GM23248 (cell line): Measurements from ENCODE around the gene C2orf81. TPM values are rescaled to one million over a fixed set of nuclear protein-coding genes. Genes with fewer than 3 reads are reported as not detected.

Source experiments
- DNase-seq: peaks from one replicate; pipeline ENCODE4 v3.0.0-alpha.2; 2015
- H2AFZ ChIP-seq: fragments of 200-600 bp; sonication (generic); 2 replicates; pipeline ENCODE4 v1.6.1; 2016; ENCODE audit warnings: antibody characterized with exemption
- H3F3A ChIP-seq: fragments of 200-600 bp; sonication (generic); 2 replicates; pipeline ENCODE4 v1.6.1; 2016; ENCODE audit warnings: mild to moderate bottlenecking, antibody characterized with exemption, mixed run types; ENCODE audit not compliant: insufficient read depth
- H3K27ac ChIP-seq: fragments of 200-600 bp; sonication (generic); 2 replicates; pipeline ENCODE4 v1.5.1; 2016; ENCODE audit warnings: mild to moderate bottlenecking
- H3K27me3 ChIP-seq: fragments of 200-600 bp; sonication (generic); replicated peaks from 2 replicates; pipeline ENCODE4 v1.6.1; 2016; ENCODE audit warnings: mild to moderate bottlenecking; ENCODE audit not compliant: insufficient read depth
- H3K36me3 ChIP-seq: fragments of 200-600 bp; sonication (generic); 2 replicates; pipeline ENCODE4 v1.6.1; 2016; ENCODE audit warnings: low read depth, mild to moderate bottlenecking
- H3K4me1 ChIP-seq: fragments of 200-600 bp; sonication (generic); 2 replicates; pipeline ENCODE4 v1.6.1; 2016; ENCODE audit warnings: mild to moderate bottlenecking; ENCODE audit not compliant: insufficient read depth
- H3K4me2 ChIP-seq: fragments of 200-600 bp; sonication (generic); one replicate; pipeline ENCODE4 v1.6.1; 2016; ENCODE audit warnings: mild to moderate bottlenecking; ENCODE audit not compliant: unreplicated experiment
- H3K4me3 ChIP-seq: fragments of 200-600 bp; sonication (generic); 2 replicates; pipeline ENCODE4 v1.5.1; 2016; ENCODE audit warnings: mild to moderate bottlenecking
- H3K79me2 ChIP-seq: fragments of 200-600 bp; sonication (generic); 2 replicates; pipeline ENCODE4 v1.6.1; 2016; ENCODE audit warnings: mild to moderate bottlenecking; ENCODE audit not compliant: insufficient read depth
- H3K9ac ChIP-seq: fragments of 200-600 bp; sonication (generic); 2 replicates; pipeline ENCODE4 v1.6.1; 2016; ENCODE audit warnings: mild to moderate bottlenecking
- H3K9me2 ChIP-seq: fragments of 200-600 bp; sonication (generic); 2 replicates; pipeline ENCODE4 v1.6.1; 2016; ENCODE audit warnings: mixed run types, mild to moderate bottlenecking, moderate library complexity; ENCODE audit not compliant: insufficient read depth
- H3K9me3 ChIP-seq: fragments of 200-600 bp; sonication (generic); one replicate; pipeline ENCODE4 v1.6.1; 2017; ENCODE audit warnings: low read depth
- H4K20me1 ChIP-seq: fragments of 200-600 bp; sonication (generic); 2 replicates; pipeline ENCODE4 v1.6.0; 2016; ENCODE audit not compliant: insufficient read depth
- EZH2 ChIP-seq: fragments of 200-600 bp; sonication (generic); IDR thresholded peaks from 2 replicates; pipeline ENCODE4 v1.6.1; 2018; ENCODE audit warnings: antibody characterized with exemption, mild to moderate bottlenecking; ENCODE audit not compliant: insufficient read depth, poor library complexity, severe bottlenecking
- EZH2phosphoT487 ChIP-seq: fragments of 200-600 bp; sonication (generic); IDR thresholded peaks from 2 replicates; pipeline ENCODE4 v1.6.1; 2018; ENCODE audit warnings: antibody characterized with exemption, moderate library complexity, mild to moderate bottlenecking, low read depth; ENCODE audit not compliant: insufficient read depth
- WGBS, 2 experiments: methylation state at CpG; one replicate each; pipeline ENCODE4 v1.1.6; 2015 to 2017; ENCODE audit warnings: low lambda C conversion rate in 2 of 2, low coverage in 1 of 2; ENCODE audit errors: missing lambda C conversion rate in 2 of 2; 5-methylcytosine and 5-hydroxymethylcytosine counted together
- in situ Hi-C: fragments of 300-500 bp; cut with MboI; formaldehyde crosslinking; loops from 2 replicates; pipeline ENCODE4 v1.15.0; 2020
- polyA plus RNA-seq: library from polyadenylated mRNA; unstranded; fragments of >200 nt; fragmentation: Nextera tagmentation; extraction: Ambion mirVana; gene quantifications from 2 replicates; pipeline ENCODE4 v1.2.1, GENCODE V29; 2016
- total RNA-seq: library from RNA; depleted of rRNA; stranded (reverse); fragments of >200 nt; shearing (Covaris generic); gene quantifications from 2 replicates; pipeline ENCODE4 v1.2.3, GENCODE V29; 2014

Gene C2orf81
- total and polyA plus RNA-seq, 2 experiments from 2014 or later: 3.5 to 6.0 TPM

DNA sequence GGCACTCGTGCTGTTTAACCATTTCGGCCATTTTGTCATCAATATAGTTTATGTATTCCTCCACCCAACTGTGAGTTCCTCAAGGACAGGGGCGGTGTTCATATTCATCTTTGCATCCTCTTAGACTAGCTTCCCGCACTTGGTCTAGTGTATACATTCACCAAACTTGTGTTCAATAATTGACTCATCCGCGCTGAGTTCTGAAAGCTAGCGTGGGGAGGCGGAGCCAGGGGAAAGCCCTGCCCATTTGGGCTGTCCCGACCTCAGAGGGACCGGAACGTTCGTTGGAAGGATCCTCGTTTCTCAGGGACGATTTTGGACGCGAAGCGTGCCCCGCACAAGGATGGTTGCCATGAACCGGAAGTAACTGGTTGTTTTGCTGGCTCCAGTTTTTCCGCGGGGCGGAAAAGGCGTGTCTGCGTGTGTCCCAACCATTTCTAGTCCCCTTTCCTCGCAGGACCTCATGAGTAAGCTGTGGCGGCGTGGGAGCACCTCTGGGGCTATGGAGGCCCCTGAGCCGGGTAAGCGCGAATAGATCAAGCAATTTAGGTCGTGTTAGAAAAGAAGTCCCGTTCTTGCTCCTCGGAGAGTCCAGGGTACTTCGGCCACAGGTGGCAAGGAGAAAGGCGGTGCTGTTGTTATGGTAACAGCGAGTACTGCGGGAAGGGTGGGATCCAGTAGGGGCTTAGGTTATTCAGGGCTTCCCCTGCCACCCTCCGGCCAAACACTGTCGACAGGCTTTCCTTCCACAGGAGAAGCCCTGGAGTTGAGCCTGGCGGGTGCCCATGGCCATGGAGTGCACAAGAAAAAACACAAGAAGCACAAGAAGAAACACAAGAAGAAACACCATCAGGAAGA is 33.5 kb upstream of the C2orf81 start, which contains the start of gene INO80B:
TSS of gene INO80B (plus strand) at position 434 of the 858 bp plus-strand sequence. CDS start at position 464, 30 bp downstream.
- no peaks in the 10 kb centered on the region for H3K36me3 ChIP-seq
- no peak for TF ChIP-seq EZH2
- TF ChIP-seq EZH2phosphoT487: no peak
- H3K4me1 ChIP-seq: peaks cover 9% of the 10 kb centered on the region
- H2AFZ ChIP-seq: peak within 1 kb of the TSS; percentile 90
- 2% methylated on average over 40 of the region's 40 CpGs for WGBS, 2 experiments
- peaks cover 30% of the 10 kb centered on the region for H3K79me2 ChIP-seq
- no peaks in the 10 kb centered on the region for H3K9me2 ChIP-seq
- H3K9me3 ChIP-seq: no peaks in the 10 kb centered on the region
- peak within 1 kb of the TSS; percentile 90 for H3K4me3 ChIP-seq
- peak within 1 kb of the TSS; percentile 24 for H3K27ac ChIP-seq
- DNase-seq: peak; percentile 99
- no peaks in the 10 kb centered on the region for H3K27me3 ChIP-seq
- H3K9ac ChIP-seq: peak within 1 kb of the TSS; percentile 81
- H3F3A ChIP-seq: peaks cover 7% of the 10 kb centered on the region; the same call in 1 of the 2 replicates
- H3K4me2 ChIP-seq: peak within 1 kb of the TSS; percentile 80
- H4K20me1 ChIP-seq: no peaks in the 10 kb centered on the region
- in situ Hi-C loops: no loop called here

DNA sequence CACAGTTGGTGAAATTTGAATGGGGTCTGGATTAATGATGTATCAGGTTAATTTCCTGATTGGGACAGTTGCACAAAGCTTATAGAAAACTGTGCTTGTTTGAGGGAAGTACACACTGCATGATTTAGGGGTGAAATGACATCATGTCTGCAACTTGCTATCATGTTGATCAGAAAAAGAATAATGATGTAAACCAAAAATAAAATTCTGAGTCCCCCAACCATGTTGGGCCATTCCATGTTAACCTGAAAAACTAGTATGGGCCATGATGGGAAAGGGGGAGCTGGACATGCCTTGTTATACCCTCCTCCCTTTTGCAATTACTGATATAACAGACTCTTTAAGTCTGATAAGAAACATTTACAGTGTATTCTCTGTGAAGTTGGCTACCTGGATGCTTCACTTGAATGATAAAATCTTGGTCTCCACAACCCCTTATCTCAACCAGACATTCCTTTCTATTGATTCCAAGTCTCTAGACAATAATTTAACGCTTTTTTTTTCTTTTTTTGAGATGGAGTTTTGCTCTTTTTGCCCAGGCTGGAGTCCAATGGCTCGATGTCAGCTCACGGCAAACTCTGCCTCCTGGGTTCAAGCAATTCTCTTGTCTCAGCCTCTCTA is 29.3 kb upstream of the C2orf81 start:
- WGBS, 2 experiments: 72 to 74% methylated on average over 3 of the region's 3 CpGs
- Histone ChIP-seq H3K27me3 (no peaks in the 10 kb centered on the region), H3K9ac (no peak overlapping the region), H3K9me2 (no peaks in the 10 kb centered on the region), H3K9me3 (no peaks in the 10 kb centered on the region), H3K36me3 (no peaks in the 10 kb centered on the region), H3K4me3 (no peak overlapping the region), H3K27ac (no peak overlapping the region), H3K4me1 (peaks cover 3% of the 10 kb centered on the region), H4K20me1 (no peaks in the 10 kb centered on the region), H2AFZ (no peak overlapping the region), H3K79me2 (peaks cover 7% of the 10 kb centered on the region), H3F3A (no peaks in the 10 kb centered on the region), H3K4me2 (no peak overlapping the region)
- TF ChIP-seq EZH2phosphoT487 (no peak), EZH2 (no peak)
- in situ Hi-C loops: no loop called here
- no peak for DNase-seq

DNA sequence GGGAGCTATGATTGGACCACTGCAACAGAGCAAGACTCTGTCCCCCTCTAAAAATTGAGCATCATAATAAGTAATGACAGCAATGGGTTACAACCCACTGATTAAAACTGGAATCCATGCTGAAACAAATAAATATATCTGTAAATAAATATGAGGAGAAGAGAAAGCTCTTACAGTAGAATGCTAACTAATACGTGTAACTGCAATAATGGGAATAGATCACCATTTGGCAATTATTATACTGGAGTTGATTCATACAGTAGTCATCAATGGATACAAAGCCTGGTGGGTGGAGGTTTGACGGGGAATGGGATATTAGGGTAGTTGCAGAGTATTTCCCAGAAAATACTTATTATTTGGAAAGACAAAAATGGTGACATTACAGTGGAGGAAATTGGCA is 27.4 kb upstream of the C2orf81 start:
- Histone ChIP-seq H3K9me3 (no peaks in the 10 kb centered on the region), H3K27me3 (no peaks in the 10 kb centered on the region), H3F3A (0 out of 2 replicates have a peak, but pooled peaks cover 3% of the 10 kb centered on the region), H4K20me1 (no peaks in the 10 kb centered on the region), H3K9ac (no peak overlapping the region), H3K4me3 (no peak overlapping the region), H3K4me1 (0 out of 2 replicates have a peak, but pooled peaks cover 3% of the 10 kb centered on the region), H3K79me2 (no peaks in the 10 kb centered on the region), H3K4me2 (no peak overlapping the region), H3K27ac (no peak overlapping the region), H3K9me2 (no peaks in the 10 kb centered on the region), H3K36me3 (no peaks in the 10 kb centered on the region), H2AFZ (no peak overlapping the region)
- WGBS, 2 experiments: 0% methylated on average over 2 of the region's 2 CpGs
- in situ Hi-C loops: no loop called here
- peak; percentile 67 for DNase-seq
- TF ChIP-seq EZH2phosphoT487: no peak
- TF ChIP-seq EZH2: no peak

DNA sequence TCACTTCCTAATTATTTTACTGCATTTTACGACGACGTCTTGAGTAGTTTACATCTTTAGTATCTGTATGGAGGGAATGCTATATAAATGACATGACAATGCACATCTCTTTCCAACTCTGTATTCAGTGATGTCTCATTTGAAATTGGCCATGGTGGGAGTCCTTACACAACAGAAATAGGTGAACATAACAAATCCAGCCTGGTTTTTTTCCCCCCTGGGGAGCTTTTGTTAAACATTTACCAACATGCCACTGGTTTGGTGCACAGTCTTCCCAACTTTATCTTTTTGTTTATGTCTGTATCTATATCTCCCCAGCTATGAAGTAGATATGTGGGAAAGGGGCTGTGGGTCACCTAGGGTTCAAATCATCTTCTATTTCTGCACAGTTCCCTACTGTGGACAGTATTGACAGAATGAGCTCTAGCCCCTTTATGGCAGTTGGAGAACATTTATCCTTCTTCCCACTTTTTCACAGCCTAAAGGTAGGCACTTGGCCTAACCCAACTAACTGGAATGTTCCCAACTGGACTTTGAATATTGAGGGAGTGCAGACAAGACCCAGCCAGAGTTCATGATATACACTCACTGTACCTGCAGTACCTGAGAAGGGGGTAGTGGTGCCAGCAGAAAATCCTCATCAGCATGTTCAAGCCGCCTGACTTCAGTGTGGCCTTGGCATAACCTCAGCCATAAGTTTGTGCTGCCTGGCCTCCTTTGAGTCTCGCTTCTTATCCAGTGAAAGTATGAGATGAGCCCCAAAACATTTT is 26.0 kb upstream of the C2orf81 start:
- Histone ChIP-seq H3K4me3 (no peak overlapping the region), H3K4me1 (0 out of 2 replicates have a peak, but pooled peaks cover 4% of the 10 kb centered on the region), H3K9me2 (no peaks in the 10 kb centered on the region), H3K9ac (no peak overlapping the region), H3K27me3 (no peaks in the 10 kb centered on the region), H3K79me2 (no peaks in the 10 kb centered on the region), H3K27ac (no peak overlapping the region), H3F3A (0 out of 2 replicates have a peak, but pooled peaks cover 4% of the 10 kb centered on the region), H4K20me1 (no peaks in the 10 kb centered on the region), H3K4me2 (no peak overlapping the region), H3K36me3 (no peaks in the 10 kb centered on the region), H3K9me3 (no peaks in the 10 kb centered on the region), H2AFZ (no peak overlapping the region)
- in situ Hi-C loops: no loop called here
- 74 to 75% methylated on average over 5 of the region's 5 CpGs for WGBS, 2 experiments
- no peak for DNase-seq
- no peak for TF ChIP-seq EZH2phosphoT487
- no peak for TF ChIP-seq EZH2
